ENCODE data around the gene PCNX2.
"Not testable (repeated sequence)": the region's sequence is repeated elsewhere in the genome, so short reads cannot be mapped to it uniquely, and the experiment has no call there.

Gene PCNX2

GRCh38 chr1:233094269-233094668 is 201.3 kb downstream of the PCNX2 start:
- no peak for DNase-seq

GRCh38 chr1:233090746-233091494 is 204.6 kb downstream of the PCNX2 start:
- DNase-seq, result no peak

GRCh38 chr1:233089251-233089650 is 206.3 kb downstream of the PCNX2 start:
- DNase-seq, result no peak

GRCh38 chr1:233088613-233089012 is 206.9 kb downstream of the PCNX2 start:
- no peak for DNase-seq

GRCh38 chr1:233086961-233087881 is 208.3 kb downstream of the PCNX2 start:
- no peak for DNase-seq

GRCh38 chr1:233085566-233085965 is 210.0 kb downstream of the PCNX2 start:
- DNase-seq, result no peak

GRCh38 chr1:233082778-233083550 is 212.6 kb downstream of the PCNX2 start:
- no peak for DNase-seq

- DNase-seq, result no peak
Measured at GRCh38 chr1:233081735-233082134, 213.8 kb downstream of the PCNX2 start.

GRCh38 chr1:233080827-233081226 is 214.7 kb downstream of the PCNX2 start:
- DNase-seq, result not testable (repeated sequence)

GRCh38 chr1:233080286-233080685 is 215.2 kb downstream of the PCNX2 start:
- no peak for DNase-seq

GRCh38 chr1:233079574-233079973 is 216.0 kb downstream of the PCNX2 start:
- DNase-seq, result no peak

- DNase-seq, result no peak
Measured at GRCh38 chr1:233078396-233078795, 217.1 kb downstream of the PCNX2 start.

- DNase-seq, result no peak
Measured at GRCh38 chr1:233075915-233076295, 219.6 kb downstream of the PCNX2 start.

GRCh38 chr1:233066087-233066486 is 229.4 kb downstream of the PCNX2 start:
- no peak for DNase-seq

GRCh38 chr1:233065685-233066084 is 229.8 kb downstream of the PCNX2 start:
- DNase-seq, result no peak

- no peak for DNase-seq
Measured at GRCh38 chr1:233064988-233065387, 230.5 kb downstream of the PCNX2 start.

- no peak for DNase-seq
Measured at GRCh38 chr1:233063462-233063861, 232.1 kb downstream of the PCNX2 start.

GRCh38 chr1:233061265-233061664 is 234.3 kb downstream of the PCNX2 start:
- DNase-seq, result no peak

GRCh38 chr1:233060461-233060994 is 235.0 kb downstream of the PCNX2 start:
- no peak for DNase-seq

GRCh38 chr1:233057836-233058235 is 237.7 kb downstream of the PCNX2 start:
- no peak for DNase-seq

- no peak for DNase-seq
Measured at GRCh38 chr1:233055879-233056641, 239.5 kb downstream of the PCNX2 start.

- no peak for DNase-seq
Measured at GRCh38 chr1:233045588-233045987, 249.9 kb downstream of the PCNX2 start.
